Measurements from ENCODE around the gene COBL.

DNA sequence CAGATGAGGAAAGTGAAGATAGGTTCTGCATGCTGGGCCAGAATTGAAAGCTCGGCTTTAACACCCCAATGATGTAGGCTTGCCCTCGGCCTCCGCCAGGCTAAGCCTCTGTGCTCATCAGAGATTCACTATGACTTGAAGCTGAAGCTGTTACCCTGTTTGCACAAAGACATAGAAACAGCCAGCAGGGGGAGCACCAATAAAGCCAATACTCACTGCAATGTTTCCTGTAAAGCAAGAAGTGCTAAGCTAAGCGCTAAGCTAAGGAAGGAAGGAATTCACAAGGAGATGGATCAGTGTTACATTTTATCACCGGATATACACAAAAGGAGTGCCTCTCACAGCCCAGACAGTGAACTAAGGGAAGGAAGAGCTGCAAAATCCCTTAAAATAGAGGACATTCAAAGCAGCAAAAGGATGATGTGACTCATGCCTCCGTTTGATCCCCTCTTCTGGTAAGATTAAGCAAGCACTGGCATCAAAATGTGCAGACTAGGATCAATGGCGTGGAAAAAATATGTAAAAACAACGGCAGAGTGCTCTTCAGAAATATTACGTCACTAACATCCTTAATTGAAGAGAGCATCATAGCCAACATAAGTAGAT is 153.8 kb downstream of the COBL start:
- TF ChIP-seq, protein P1, sequence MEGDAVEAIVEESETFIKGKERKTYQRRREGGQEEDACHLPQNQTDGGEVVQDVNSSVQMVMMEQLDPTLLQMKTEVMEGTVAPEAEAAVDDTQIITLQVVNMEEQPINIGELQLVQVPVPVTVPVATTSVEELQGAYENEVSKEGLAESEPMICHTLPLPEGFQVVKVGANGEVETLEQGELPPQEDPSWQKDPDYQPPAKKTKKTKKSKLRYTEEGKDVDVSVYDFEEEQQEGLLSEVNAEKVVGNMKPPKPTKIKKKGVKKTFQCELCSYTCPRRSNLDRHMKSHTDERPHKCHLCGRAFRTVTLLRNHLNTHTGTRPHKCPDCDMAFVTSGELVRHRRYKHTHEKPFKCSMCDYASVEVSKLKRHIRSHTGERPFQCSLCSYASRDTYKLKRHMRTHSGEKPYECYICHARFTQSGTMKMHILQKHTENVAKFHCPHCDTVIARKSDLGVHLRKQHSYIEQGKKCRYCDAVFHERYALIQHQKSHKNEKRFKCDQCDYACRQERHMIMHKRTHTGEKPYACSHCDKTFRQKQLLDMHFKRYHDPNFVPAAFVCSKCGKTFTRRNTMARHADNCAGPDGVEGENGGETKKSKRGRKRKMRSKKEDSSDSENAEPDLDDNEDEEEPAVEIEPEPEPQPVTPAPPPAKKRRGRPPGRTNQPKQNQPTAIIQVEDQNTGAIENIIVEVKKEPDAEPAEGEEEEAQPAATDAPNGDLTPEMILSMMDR (IDR thresholded peaks at IDR 0.05), result peak; percentile 58 to 69 (median 64)
- TF ChIP-seq POLR2A (IDR thresholded peaks at IDR 0.05), result no peak

All from uterus (tissue), 2 donors.